Thyroid gland (tissue), 4 donors: ENCODE data around the gene SVIL.

Experiments used
- CTCF ChIP-seq, 6 experiments: fragments of 200-600 bp in 3 of 6; fragments of 450-650 bp in 3 of 6; sonication (generic) in 3 of 6; IDR thresholded peaks; one replicate each; pipeline ENCODE4 v1.5.1; 2016 to 2019; ENCODE audit warnings: antibody characterized with exemption in 6 of 6, mild to moderate bottlenecking in 2 of 6, inconsistent platforms in 1 of 6, moderate library complexity in 1 of 6
- POLR2A ChIP-seq, 2 donors: fragments of 450-650 bp; IDR thresholded peaks; one replicate each; pipeline ENCODE4 v1.6.1; 2017; ENCODE audit warnings: antibody characterized with exemption in 2 of 2, mild to moderate bottlenecking in 2 of 2, moderate library complexity in 1 of 2

- TF ChIP-seq CTCF (IDR thresholded peaks at IDR 0.05) (no peak), POLR2A (IDR thresholded peaks at IDR 0.05) (no peak)
These were observed 164.4 kb downstream of the SVIL start for GRCh38 chr10:29470355-29470705.
